Ureter (tissue), 1 donor: ENCODE data around the gene COL6A1. TPM values are rescaled to one million over a fixed set of nuclear protein-coding genes. Genes with fewer than 3 reads are reported as not detected.
"Not testable (repeated sequence)": the region's sequence is repeated elsewhere in the genome, so short reads cannot be mapped to it uniquely, and the experiment has no call there.

Experiments used
- DNase-seq: peaks from one replicate; pipeline ENCODE4 v3.0.0-alpha.2; 2020; ENCODE audit warnings: low spot score
- total RNA-seq: library from RNA; stranded (reverse); gene quantifications from one replicate; pipeline ENCODE4 v1.2.4, GENCODE V29; 2023
- donor health status: DM: yes; HTN: yes; CAD: no.

COL6A1 gene
- total RNA-seq, 1 donor from 2014 or later, result 289 TPM

DNA sequence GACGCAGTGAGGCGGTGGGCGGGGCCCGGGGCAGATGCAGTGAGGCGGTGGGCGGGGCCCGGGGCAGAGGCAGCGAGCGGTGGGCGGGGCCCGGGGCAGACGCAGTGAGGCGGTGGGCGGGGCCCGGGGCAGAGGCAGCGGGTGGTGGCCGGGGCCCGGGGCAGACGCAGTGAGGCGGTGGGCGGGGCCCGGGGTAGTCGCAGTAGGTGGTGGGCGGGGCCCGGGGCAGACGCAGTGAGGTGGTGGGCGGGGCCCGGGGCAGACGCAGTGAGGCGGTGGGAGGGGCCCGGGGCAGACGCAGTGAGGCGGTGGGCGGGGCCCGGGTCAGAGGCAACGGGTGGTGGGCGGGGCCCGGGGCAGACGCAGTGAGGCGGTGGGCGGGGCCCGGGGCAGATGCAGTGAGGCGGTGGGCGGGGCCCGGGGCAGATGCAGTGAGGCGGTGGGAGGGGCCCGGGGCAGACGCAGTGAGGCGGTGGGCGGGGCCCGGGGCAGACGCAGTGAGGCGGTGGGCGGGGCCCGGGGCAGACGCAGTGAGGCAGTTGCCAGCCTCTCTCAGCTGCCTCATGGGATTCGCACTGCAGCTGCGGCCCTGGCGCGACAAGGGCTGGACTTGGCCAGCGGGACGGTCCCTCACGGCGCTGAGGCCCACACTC lies 24.4 kb downstream of the COL6A1 start:
- not testable (repeated sequence) for DNase-seq

DNA sequence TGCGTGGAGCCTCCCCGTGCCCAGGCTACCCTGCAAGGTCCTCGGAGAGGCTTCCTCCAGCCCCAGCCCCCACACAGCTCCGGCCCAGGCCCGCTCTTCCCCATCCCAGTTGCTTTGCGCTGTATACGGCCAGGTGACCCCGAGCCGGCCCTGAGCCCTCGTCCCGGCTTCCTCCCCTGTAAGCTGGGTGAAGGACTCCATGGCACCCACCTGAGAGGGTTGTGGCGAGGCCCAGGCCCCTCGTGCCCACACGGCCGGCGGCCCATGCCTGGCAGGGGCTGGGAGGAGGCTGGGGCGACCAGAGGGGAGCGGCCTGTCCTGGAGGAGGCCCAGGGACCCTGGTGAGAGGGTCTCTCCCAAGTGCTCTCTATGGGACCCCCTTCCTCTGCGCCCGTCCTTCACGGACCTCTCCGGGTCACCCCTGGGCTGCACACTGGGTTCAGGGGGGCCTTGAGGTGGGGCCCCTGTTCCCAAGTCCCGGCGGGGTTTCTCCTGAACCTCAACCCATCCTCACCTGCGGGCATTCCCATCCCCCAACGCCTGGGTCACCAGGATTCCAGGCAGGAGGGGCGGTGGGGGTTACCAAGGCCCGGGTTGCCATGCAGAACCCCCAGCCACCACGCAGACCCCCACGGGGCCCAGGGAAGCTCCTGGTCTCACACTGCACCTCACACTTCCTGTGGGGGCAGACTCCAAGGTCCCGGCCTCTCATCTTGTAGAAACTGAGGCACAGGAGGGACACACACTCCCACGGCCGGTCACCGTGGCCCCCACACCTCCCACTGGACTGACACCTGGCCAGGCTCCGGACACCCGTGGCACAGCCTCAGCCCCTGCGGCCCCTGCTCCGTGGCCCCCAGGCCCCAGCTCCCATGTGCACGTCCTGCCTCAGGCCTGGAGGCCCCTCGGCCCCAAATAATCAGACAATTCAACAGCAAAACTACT lies 25.2 kb downstream of the COL6A1 start:
- peak; percentile 41 for DNase-seq

DNA sequence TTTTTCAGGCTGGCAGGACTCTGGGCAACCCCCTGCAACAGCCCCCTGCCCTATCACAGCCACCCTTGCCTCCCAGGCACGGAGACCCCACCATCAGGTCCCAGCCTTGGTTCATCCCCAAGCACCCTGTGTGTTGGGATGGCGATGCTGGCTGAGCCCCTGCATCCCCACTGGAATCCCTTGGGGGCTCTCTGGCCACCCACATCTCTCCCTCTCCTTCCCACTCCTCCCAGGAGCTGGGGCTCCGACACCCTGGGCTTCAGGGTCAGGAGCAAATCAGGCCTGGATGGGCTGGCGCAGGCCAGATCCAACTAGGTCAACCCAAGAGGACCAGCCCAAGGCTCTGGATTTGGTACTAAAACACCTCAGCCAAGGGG lies 25.9 kb downstream of the COL6A1 start:
- no peak for DNase-seq

DNA sequence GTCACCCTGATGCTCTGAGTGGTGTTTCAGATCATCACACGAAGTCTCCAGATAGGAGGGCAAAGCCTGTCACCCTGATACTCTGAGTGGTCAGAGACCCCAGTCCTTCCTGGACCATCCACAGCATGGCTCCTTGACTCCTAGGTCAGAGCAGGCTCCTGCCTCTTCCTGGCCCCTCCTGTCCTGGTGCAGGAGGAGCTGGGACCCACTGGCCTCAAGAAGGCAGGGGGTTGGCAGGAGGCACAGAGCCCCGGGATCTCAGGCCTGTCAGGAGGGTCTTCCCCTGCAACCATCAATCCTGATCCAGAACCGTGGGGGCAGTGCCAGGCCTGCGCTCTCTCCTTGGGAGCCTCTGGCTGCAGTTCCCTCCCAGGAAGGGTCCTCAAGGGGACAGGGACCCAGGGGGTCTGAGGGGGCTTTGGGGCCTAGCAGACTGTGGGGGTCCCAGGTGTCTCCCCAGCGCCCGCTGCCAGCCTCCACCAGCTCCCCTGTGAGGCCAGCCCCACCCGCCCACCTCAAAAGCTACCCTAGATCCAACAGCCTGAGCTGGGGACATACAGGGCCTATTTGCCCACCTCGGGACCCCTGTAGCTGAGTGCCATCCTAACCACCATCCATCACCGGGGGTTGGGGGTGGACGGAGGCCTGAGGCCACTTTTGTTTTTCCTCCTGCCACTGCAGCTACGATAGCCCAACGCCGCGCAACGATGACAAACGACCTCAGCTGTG lies 27.5 kb downstream of the COL6A1 start:
- no peak for DNase-seq

DNA sequence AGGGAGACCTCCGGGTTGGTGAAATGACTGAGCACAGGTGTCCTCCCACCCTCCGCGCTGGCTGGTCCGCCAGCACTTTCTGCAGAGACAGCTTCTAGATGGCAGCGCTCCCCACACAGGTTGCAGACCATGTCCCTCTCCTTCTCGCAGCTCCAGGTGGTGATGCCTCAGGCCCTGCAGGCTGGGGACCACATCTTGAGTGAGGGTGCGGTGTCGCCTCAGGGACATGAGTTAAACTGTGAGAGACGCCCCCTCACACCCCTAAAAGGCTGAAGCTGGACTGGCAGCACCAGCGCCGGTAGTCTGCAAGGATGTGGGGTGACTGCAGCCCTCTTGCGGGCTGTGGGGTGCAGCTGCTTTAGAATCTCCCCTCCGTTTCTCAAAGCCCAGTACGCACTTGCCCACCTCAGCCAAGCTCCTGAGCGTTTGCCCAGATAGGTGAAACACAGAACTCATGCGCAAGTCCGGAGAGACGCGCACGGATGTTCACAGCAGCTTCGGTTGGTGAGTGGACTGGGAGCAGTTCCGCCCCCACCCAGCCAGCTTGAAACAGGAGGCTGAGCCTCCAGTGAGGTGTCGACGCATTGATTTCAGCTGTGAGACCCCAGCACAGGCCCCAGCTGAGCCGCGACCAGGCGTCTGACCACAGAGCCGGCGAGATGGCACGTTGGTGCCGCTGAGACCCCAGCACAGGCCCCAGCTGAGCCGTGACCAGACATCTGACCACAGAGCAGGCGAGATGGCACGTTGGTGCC lies 28.6 kb downstream of the COL6A1 start:
- DNase-seq, result peak; percentile 42

DNA sequence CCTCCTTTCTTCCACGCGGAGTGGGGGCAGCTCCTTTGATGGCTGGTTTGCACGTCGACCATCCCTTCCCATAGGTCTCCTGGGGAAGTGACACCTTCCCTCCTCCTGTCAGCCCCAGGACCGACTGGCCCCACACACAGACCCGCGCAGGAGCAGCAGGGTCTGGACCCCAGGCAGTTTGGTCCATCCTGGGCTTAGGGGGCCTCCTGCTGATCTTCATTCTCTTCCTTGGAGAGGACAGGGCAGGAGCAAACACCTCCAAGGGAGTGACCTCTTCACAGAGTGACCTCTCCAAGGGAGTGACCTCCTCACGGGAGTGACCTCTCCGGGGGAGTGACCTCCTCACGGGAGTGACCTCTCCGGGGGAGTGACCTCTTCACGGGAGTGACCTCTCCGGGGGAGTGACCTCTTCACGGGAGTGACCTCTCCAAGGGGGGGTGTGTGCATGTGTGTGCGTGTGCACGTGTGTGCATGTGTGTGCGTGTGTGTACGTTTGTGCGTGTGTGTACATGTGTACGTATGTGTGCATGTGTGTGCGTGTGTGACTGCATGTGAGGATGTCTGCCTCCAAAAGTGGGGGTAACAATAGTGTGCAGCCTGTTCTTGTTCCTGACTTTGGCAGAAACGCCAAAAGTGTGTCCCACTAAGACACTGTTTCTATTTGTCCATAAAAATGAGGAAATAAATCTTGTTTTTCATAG lies 29.8 kb downstream of the COL6A1 start:
- no peak for DNase-seq

DNA sequence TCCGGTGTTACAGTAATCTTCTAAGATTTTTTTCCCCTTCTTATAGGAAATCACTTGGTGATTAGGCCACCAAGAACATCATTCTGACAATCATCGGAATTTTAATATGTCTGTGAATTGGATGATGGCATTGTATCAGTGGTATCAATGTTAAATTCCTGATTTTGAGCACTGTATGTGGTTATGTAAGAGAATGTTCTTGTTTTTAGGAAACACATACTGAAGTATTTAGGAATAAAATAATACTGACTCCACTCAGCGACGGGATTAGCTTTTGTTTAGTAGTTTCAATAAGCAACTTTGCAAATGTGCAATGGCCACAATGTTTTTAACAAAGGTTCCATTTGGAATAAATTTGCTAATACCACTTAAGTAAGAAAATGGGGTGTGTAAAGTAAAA lies 30.6 kb downstream of the COL6A1 start:
- DNase-seq, result no peak

DNA sequence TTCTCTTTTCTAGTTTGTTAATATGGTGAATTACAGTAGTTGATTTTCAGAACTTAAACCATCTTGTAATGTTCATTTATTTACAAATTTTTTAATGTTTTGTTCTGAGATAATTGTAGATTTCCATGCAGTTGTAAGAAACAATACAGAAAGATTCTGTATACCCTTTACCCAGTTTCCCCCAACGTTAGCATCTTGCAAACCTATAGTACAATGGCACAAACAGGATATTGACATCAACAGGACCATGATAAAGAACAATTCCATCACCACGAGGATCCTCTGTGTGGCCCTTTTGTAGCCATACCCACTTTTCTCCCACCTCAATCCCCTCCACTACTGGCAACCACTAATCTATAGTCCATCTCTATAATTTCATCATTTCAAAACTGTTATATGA lies 33.3 kb downstream of the COL6A1 start:
- no peak for DNase-seq

DNA sequence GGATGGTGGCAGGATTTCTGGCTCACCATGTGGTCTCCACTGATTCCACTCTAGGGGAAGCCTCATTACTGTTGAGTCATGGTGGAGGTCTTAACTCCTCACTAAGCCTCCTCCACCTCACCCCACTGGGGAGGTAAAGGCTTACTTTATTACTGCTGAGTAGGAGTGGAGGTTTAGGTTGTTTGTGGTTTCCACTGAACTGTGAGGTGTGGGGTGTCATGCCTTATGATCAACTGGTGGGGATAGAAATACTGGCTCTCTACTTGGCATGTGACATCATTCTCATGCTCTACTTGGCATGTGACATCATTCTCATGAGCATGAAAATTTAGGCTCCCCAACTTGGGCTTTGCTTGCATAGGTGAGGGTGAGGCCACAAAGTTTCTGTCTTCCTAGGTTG lies 35.6 kb downstream of the COL6A1 start:
- no peak for DNase-seq

DNA sequence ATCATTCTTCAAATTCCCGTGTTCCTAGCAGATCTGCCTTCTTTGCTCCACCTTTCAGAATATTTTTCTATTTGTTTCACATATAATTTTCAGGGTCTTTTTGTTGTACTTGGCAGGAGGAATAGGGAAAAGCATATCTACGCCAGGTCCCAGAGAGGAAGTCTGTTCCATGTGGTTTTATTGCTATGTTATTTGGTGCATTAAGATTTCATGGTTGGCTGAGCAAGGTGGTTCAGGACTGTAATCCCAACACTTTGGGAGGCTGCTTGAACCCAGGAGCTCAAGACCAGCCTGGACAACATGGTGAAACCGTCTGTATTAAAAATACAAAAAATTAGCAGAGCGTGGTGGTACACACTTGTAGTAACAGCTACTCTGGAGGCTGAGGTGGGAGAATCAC lies 36.1 kb downstream of the COL6A1 start:
- DNase-seq, result no peak

DNA sequence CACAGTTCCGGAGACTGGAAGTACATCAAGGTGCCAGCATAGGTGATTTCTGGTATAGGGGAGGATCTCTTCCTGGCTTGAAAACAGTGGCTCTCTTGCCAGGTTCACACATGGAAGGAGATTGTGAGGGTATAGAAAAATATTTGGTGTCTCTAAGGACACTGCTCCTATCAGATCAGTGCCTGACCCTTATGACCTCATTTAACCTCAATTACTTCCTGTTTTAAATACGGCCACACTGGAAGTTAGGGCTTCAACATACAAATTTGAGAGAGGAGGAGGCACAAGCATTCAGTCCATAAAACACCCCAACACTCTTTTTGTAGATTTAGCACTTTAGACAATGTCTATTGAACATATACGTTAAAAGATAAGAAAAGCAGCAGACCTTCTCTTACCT lies 37.0 kb downstream of the COL6A1 start:
- no peak for DNase-seq

DNA sequence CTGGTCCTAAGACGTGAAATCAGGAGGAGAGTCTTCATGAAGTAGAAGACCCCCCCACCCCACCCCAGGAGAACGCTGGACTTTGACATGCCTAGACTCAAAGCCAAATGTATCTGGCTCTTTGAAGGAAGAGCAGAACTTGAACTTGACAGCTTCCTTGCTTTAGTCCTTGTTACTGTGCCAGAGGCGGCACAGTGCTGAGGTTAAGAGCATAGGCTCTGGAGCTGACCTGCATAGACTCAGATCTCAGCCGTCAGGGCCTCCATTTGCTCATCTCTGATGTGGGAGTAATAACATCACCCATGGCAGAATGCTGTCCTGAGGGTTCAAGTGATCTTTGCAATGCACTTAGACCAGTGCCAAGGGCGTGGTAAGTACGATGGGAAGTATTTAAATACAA lies 39.0 kb downstream of the COL6A1 start:
- DNase-seq, result no peak

DNA sequence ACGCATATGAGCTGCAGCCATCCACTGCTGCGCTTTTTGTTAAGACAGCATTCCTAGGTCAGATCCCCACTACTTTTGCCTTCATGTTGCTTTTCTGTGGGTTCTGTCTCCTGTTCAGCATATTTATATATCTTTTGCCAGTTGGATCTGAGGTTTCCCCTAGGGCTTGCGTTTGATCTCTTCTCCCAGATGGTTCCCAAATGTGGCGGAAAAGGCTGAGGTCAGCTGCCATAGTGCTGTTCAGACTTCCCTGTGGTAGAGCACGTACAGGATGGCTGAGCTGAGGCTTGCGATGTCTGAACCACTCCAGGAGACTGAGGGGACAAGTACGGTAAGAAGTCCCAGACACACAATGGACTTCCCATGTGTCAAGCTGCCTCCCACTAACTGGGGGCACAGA lies 39.8 kb downstream of the COL6A1 start:
- DNase-seq, result no peak

DNA sequence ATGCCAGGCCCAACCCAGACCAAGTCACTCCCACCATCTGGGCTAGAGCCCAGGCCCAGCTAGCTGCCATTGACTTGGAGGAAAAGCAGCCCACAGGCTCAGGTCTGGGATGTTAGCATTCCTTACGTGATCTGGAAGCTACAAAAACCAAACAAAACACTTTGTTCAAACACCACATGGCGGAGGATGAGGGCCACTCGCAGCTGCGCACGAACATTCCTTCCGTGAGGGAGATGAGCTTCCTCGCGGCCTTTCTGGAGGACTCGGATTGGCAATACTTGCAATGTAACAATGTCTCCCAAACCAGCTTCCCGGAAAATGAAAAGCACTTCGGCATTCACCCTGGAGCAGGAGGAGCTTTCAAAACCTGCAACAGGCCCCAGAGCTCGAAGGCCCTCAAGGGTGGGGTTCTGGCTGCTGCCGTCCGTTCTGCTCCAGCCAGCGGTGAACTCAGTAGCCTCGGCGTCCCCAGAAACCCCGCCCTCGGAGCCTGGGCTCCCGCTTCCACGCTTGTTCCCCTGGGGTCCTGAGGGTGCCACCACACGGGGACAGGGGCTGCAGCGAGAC lies 40.5 kb downstream of the COL6A1 start:
- DNase-seq, result no peak

DNA sequence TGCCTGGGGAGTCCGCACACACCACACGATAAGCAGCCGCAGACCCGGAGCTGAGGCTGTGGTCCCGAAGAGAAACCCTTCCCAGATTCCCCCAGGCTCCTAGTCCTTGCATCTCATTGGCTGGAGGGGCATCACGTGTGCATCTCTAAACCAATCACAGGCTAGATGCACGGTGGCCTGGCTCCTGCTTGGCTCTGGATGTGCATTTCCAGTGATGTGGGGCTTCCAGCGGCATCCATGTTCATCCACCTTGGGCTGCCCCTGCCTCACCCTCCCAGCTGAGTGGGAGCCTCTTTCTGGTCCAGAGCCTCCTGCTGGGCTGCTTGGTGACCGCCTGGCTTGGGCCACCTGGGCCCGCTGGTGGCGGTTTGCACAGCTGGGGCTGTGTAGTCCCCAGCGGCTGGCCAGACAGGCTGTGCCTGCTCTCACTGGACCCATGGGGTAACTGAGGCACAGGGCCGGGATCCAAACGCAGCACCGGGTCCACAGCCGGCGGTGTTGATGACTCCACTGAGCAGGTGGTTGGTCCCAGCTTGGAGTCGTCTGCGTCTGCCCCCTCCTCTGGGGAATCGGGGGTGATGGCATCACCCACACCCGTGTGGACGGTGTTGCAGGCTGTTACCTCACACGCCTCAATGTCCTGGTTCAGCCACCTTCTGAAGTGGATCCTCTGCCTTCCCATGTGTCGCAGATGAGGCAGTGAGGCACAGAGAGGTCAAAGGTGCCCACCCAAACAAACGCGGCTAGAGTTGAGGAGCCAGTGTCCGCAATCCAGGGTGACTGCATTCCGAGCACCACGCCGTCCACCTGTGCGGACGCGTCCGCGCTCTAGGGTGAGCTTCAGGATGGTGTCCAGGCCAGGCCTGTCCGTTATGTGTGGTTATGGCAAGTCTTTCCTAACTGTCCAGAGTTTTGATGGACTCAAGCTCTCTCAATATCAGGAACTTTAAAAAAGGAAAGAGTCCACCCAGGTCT lies 41.3 kb downstream of the COL6A1 start:
- peak; percentile 49 for DNase-seq

DNA sequence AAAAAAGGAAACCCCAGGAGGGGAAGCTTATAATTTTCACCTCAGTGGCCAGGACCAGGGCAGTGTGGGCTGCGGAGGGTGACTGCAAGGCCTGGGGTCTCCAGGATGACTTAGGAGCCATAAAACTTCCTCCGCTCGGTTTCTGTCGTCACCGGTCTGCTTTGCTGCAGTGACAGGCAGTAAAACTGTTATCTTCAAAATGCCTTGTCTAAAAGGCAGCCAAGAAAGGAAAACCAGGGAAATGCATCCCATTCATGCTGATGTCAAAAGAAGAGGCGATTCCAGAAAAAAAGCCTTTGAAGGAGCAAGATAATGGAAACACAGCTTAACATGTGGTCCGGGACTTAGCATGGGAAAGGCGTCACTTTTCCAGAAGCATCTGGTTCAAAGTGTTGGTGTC lies 42.0 kb downstream of the COL6A1 start:
- no peak for DNase-seq

DNA sequence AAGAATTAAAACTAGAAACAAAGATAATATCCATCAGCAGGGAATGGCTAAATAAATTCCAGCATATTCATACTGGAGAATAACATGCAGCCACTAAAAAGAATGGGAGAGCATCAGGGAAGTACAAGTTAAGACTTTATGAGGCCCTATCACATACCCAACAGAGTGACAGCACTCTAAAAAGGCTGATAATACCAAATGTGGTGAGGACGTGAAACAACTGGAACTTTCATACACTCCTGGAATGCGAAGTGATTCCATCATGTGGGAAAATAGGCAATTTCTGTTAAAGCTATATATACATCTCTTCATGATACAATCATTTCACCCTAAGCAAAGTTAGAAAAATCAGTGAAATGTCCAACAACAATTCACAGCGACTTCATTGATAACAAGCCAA lies 42.6 kb downstream of the COL6A1 start:
- DNase-seq, result no peak

DNA sequence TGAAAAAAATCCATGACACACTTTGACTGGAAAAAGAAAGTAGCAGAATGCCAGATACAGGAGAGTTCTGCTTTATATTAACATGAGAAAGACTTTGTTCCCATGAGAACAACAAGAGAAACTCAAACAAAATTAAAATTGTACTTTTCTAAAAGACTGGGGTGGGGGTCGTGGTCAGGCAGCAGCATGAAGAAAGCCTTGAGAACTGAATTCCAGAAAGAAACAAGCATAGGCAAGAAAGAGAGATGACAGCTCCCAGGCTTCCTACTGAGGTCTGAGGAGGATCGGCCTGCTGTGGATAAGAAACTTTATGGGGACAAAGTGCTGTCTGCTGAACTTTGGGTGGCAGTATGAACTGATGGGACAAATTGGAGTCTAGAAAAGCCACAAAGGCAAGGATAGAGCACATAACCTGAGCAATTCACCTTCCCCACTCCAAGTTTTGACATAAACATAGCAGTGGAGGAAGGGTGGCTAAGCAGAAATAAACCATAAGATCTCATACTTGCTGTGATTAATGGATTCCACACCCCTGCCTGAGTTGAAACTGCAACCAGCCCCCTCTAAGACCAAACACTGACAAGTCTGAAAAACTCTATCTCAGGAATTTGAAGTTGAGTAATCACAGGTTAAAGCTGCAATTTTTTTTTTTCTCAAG lies 43.7 kb downstream of the COL6A1 start:
- no peak for DNase-seq

DNA sequence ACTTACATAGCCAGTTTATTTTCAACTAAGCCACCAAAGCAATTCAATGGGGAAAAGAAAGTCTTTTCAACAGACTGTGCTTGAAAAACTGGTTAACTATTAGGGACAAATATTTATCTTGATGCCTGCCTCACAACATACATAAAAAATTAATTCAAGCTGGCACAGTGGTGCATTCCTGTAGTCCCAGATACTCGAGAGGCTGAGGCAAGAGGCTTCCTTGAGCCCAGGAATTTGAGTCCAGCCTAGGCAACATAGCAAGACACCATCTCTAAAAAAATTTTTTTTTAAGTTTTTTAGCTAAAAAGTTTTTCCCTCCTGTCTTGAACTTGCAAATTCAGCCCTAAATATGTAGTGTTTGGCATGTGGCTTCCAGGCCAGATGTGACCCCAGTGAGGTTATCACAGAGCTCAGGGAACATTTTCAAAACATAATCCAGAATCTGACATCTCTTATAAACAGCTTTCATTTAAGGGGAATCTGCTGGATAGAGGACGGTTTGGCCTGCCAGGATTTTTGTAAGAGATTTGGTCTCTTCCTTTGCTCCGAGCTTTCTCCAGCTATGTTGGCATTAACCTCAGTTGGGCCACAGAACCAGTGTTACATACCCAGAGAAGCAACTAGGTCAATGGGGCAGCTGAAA lies 46.4 kb downstream of the COL6A1 start:
- no peak for DNase-seq
